HG03575 (cell line): Measurements from ENCODE around the gene LTV1.
A peak's percentile ranks its signal among the peaks of the same experiment; 100 is the strongest.
"Not testable (repeated sequence)": the region's sequence is repeated elsewhere in the genome, so short reads cannot be mapped to it uniquely, and the experiment has no call there.

ENCODE experiments used
- ATAC-seq: cut with Tn5 transposase; IDR thresholded peaks from one replicate; pipeline ENCODE4 v1.9.1; 2021; ENCODE audit not compliant: unreplicated experiment, insufficient number of reproducible peaks, low FRiP score; ENCODE audit errors: extremely low read depth

LTV1 gene

DNA sequence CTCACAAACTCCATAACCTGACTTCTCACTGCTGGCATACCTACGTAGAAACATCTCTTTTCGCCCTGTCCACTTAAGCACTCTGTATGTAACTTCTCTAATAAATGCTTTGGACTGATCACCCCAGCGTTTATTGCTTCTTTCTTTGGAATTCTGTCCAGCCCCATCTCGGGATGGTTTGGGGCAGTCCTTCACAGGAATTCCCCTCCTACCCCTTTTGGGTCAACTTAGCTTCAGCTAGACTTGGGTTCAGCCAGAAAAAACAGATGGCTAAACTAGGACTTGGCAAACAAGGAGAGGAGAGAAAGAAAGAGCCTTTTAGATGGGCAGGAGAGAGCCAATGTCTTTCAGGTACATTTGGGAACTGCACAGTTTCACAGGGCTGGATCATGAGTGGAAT is 3.9 kb upstream of the LTV1 start:
- ATAC-seq: no peak

DNA sequence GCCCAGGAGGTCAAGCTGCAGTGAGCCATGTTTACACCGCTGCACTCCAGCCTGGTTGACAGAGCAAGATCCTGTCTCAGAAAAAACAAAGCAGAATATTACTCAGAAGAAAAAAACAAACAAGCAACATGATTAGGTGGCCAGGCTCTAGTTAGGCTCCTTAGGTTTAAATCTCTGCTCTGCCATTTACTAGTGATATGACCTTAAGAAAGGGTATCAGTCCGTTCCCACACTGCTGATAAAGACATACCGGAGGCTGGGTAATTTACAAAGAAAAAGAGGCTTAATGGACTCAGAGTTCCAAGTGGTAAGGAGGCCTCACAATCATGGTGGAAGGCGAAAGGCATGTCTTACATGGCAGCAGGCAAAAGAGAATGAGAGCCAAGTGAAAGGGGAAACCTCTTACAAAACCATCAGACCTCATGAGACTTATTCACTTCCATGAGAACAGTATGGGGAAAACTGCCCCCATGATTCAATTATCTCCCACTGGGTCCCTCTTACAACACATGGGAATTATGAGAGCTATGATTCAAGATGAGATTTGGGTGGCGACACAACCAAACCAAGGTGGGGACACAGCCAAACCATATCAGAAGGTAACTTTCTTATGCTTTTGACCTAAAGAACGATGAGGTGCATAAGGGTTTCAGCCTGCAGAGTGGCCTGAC is 2.4 kb upstream of the LTV1 start:
- ATAC-seq: no peak

GRCh38 chr6:143842461-143842901 is 657 bp upstream of the LTV1 start:
- peak; percentile 9 for ATAC-seq

DNA sequence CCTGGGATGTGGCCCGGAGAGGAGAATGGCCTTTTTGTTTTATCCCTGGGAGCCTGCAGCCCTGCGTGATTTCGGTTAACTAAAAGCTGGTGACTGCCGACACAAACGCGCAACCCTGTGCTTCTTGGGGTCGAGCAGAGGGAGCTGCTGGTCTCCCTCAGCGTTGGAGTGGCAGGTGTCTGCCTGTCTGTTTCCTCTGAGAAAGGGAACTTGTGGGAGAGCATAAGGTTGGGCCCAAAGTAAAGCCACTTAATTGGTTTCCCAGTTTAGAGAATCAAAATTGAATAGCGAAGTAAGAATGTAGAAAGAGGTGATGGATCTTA is 500 bp downstream of the LTV1 start:
- no peak for ATAC-seq

DNA sequence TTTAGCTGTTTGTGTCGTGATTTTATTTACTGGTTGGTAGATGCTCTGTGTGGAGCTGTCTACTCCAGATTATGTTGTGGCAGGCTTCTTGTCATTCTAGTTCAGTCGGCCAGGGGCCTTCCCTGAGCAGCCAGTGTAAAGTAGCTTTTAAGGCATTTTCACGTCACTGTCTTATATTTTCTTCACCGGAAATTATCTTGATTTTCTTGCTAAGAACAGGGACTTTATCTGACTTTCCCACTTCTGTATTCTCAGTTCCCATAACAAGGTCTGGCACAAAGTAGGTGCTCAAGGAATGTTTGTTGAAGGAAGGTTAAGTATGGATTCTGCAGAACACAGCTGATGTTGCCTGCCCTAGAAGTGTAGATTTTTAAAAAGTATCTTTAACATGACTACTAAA is 868 bp downstream of the LTV1 start:
- no peak for ATAC-seq

- ATAC-seq: no peak
These were observed 1.9 kb downstream of the LTV1 start for GRCh38 chr6:143845033-143845432.

GRCh38 chr6:143851706-143852105 is 8.6 kb downstream of the LTV1 start:
- ATAC-seq: not testable (repeated sequence)

GRCh38 chr6:143855057-143855456 is 11.9 kb downstream of the LTV1 start:
- ATAC-seq: not testable (repeated sequence)

DNA sequence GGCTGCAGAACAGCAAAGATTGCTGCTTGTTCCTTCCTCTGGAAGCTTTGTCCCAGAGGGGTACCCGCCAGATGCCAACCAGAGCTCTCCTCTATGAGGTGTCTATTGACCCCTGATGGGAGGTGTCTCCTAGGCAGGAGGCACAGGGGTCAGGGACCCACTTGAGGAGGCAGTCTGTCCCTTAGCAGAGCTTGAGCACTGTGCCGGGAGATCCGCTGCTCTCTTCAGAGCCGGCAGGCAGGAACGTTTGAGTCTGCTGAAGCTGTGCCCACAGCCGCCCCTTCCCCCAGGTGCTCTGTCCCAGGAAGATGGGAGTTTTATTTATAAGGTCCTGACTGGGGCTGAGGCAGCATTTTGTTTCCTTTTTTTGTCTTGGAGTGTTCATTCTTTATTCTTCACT is 13.6 kb downstream of the LTV1 start:
- ATAC-seq: not testable (repeated sequence)

GRCh38 chr6:143857651-143858050 is 14.5 kb downstream of the LTV1 start:
- no peak for ATAC-seq

- no peak for ATAC-seq
These were observed 16.9 kb downstream of the LTV1 start for GRCh38 chr6:143859891-143860660.

DNA sequence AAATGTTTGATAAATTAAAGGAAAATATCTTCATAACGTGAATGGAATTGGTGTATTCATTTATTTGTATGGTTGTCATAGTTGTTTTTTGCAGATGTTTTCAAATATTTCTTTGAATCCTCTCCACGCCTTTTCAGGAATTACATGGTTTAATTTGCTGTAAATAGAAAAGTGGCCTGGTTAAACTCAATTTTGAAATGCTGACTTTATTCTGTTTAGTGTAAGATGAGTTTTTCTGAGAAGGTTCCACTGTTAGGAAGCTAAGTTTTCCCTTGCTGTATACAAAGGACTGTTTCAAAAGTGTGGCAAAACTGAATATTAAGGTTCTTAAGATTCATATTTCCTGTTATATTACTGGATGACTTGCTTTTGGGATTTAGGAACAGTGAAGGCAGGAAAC is 20.6 kb downstream of the LTV1 start:
- ATAC-seq: no peak

GRCh38 chr6:143864234-143864633 is 21.1 kb downstream of the LTV1 start, which contains the start of gene ZC2HC1B:
ZC2HC1B (plus strand) TSS chr6:143864474; CDS start chr6:143864540, 66 bp downstream.
- ATAC-seq: no peak

- ATAC-seq: no peak
These were observed 24.1 kb downstream of the LTV1 start for GRCh38 chr6:143867236-143867635.

- ATAC-seq: not testable (repeated sequence)
These were observed 25.7 kb downstream of the LTV1 start for GRCh38 chr6:143868808-143869207.

DNA sequence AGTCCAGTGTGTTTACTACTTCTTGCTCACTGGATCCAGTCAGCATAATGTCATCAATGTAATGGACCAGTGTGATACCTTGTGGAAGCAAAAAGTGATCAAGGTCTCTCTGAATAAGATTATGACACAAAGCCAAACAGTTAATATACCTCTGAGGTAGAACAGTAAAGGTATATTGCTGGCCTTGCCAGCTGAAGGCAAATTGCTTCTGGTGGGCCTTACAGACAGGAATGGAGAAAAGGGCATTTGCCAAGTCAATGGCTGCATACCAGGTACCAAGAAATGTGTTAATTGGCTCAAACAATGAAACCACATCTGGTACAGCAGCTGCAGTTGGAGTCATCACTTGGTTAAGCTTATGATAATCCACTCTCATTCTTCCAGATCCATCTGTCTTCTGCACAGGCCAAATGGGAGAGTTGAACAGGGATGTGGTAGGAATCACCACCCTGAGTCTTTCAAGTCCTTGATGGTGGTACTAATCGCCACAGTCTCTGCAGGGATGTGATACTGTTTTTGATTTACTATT is 28.1 kb downstream of the LTV1 start:
- ATAC-seq: not testable (repeated sequence)

DNA sequence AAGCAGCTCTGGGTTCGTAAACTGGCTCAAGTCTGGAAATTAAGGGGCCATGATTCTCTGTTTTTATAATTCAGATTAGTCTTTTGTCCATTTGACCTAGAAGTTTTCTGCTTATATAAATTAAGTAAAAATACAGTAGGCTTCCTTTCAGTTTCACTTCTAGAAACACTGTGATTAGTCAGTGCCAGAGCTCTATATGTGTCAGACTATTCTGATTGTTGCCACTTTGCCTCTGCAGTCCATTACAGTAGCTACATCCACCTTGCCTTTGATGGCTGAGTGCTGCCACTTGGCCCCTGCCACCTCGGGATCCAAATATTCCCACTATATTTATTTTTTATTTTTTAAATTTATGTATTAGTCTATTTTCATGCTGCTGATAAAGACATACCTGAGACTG is 29.1 kb downstream of the LTV1 start:
- ATAC-seq: peak; percentile 95

DNA sequence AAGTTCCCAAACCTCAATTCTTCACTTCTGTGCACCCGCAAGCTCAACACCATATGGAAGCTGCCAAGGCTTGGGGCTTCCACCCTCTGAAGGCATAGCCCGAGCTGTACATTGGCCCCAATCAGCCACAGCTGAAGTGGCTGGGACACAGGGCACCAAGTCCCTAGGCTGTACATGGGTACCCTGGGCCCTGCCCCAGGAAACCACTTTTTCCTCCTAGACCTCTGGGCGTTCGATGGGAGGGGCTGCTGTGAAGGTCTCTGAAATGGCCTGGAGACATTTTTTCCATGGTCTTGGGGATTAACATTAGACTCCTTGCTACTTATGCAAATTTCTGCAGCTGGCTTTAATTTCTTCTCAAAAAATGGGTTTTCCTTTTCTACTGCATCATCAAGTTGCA is 30.5 kb downstream of the LTV1 start:
- ATAC-seq: not testable (repeated sequence)

- not testable (repeated sequence) for ATAC-seq
These were observed 31.4 kb downstream of the LTV1 start for GRCh38 chr6:143874503-143874902.

- ATAC-seq: no peak
These were observed 34.6 kb downstream of the LTV1 start for GRCh38 chr6:143877584-143878271.
